M059J (cell line): ENCODE results near the gene MON2. TPM values are rescaled to one million over a fixed set of nuclear protein-coding genes. Genes with fewer than 3 reads are reported as not detected.
A peak's percentile ranks its signal among the peaks of the same experiment; 100 is the strongest.
"Not testable (repeated sequence)": the region's sequence is repeated elsewhere in the genome, so short reads cannot be mapped to it uniquely, and the experiment has no call there.

Source experiments
- DNase-seq: peaks from one replicate; pipeline ENCODE4 v3.0.0-alpha.2; 2012; ENCODE audit warnings: low read depth
- total RNA-seq: library from RNA; depleted of rRNA; stranded (reverse); fragments of >200 nt; shearing (Covaris generic); gene quantifications from 2 replicates; pipeline ENCODE4 v1.2.3, GENCODE V29; 2014

The MON2 gene
- total RNA-seq, 1 experiment from 2014 or later: 18.8 TPM

- no peak for DNase-seq
These were observed 86.4 kb downstream of the MON2 start for GRCh38 chr12:62552906-62553556.

GRCh38 chr12:62559366-62559765 is 92.7 kb downstream of the MON2 start:
- DNase-seq: not testable (repeated sequence)

GRCh38 chr12:62562846-62563245 is 96.2 kb downstream of the MON2 start:
- no peak for DNase-seq

- no peak for DNase-seq
These were observed 108.4 kb downstream of the MON2 start for GRCh38 chr12:62575036-62575435.

GRCh38 chr12:62576503-62576902 is 109.9 kb downstream of the MON2 start:
- no peak for DNase-seq

- no peak for DNase-seq
These were observed 112.1 kb downstream of the MON2 start for GRCh38 chr12:62578726-62579125.

GRCh38 chr12:62581288-62582064 is 114.8 kb downstream of the MON2 start:
- peak; percentile 69 for DNase-seq

- no peak for DNase-seq
These were observed 115.4 kb downstream of the MON2 start for GRCh38 chr12:62582065-62582366.

GRCh38 chr12:62584619-62585018 is 118.0 kb downstream of the MON2 start:
- no peak for DNase-seq

GRCh38 chr12:62586850-62587249 is 120.2 kb downstream of the MON2 start:
- no peak for DNase-seq

- no peak for DNase-seq
These were observed 122.3 kb downstream of the MON2 start for GRCh38 chr12:62588916-62589315.

GRCh38 chr12:62597253-62597652 is 130.6 kb downstream of the MON2 start:
- no peak for DNase-seq

- no peak for DNase-seq
These were observed 132.2 kb downstream of the MON2 start for GRCh38 chr12:62598846-62599245.

- no peak for DNase-seq
These were observed 133.3 kb downstream of the MON2 start for GRCh38 chr12:62599854-62600437.

GRCh38 chr12:62601765-62602164 is 135.1 kb downstream of the MON2 start:
- DNase-seq: no peak

GRCh38 chr12:62602255-62603060 is 135.8 kb downstream of the MON2 start:
- DNase-seq: peak; percentile 93

GRCh38 chr12:62603061-62603810 is 136.6 kb downstream of the MON2 start:
- DNase-seq: peak; percentile 78

GRCh38 chr12:62603811-62604098 is 137.1 kb downstream of the MON2 start:
- DNase-seq: no peak

GRCh38 chr12:62604373-62604772 is 137.7 kb downstream of the MON2 start:
- no peak for DNase-seq

GRCh38 chr12:62604871-62605270 is 138.2 kb downstream of the MON2 start:
- DNase-seq: peak; percentile 58

GRCh38 chr12:62605981-62606380 is 139.4 kb downstream of the MON2 start:
- peak; percentile 46 for DNase-seq

GRCh38 chr12:62606654-62607053 is 140.0 kb downstream of the MON2 start:
- peak; percentile 68 for DNase-seq
